ENCODE measurements around the gene PTK7.
A peak's percentile ranks its signal among the peaks of the same experiment; 100 is the strongest.
"Not testable (repeated sequence)": the region's sequence is repeated elsewhere in the genome, so short reads cannot be mapped to it uniquely, and the experiment has no call there.

Gene PTK7

GRCh38 chr6:43054206-43054943 lies 21.7 kb upstream of the PTK7 start:
- DNase-seq (ENCODE audit: low read depth in 2 of 2) = no peak

GRCh38 chr6:43055966-43056365 lies 20.1 kb upstream of the PTK7 start:
- no peak for DNase-seq (ENCODE audit: low read depth in 2 of 2)

GRCh38 chr6:43058531-43058930 lies 17.6 kb upstream of the PTK7 start:
- DNase-seq (ENCODE audit: low read depth in 2 of 2) = no peak

DNA sequence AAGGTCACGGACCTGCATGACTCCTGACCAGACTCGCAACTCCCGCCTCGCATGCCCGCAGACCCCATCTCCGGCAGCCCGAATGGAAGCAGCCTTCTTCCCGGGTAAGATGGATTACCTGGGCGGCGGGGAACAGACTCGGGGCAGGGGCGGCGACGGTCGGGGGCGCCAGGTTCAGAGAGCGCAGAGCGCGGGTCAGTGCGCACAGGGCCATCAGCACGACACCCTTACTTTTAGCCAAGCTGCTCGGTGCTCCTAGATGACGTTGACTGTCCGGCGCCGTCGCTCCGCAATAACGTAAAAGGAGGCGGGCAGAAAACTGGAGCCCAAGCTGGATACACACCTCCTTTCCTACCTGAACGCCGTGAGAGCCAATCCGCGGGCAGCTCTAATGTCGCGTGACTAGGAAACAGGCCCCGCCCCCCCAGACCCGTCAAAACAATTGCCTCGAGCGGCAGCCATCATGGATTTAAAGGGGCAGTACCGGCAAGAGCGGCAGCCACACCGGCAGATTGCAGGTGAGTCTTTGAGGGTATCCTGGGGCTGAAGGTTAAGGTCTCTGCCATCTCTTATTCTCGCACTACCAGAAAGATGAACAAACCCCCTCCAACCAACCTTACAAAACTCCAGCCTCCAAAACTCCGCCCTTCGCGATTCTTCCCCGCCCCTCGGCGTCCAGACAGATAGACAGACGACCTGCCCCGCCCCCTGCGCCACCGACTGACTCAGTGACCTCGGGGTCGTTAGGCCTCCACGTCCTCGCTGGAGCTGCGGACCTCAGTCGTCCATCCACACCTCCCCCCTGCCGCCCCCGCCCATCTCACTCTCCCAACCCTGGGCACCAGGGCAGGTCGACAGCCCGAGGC lies 16.7 kb upstream of the PTK7 start, which contains the start of the genes KLC4 and MRPL2:
KLC4 (plus strand) TSS at position 464 of the 866 bp plus-strand sequence. CDS start 1,705 bp downstream, outside the sequence.
MRPL2 (minus strand) TSS at position 267 of the 866 bp plus-strand sequence; CDS start at position 214, 53 bp downstream.
- peak; percentile 92 to 93 for DNase-seq (ENCODE audit: low read depth in 2 of 2)

- DNase-seq (ENCODE audit: low read depth in 2 of 2) = no peak
Observed at GRCh38 chr6:43060034-43060754, 15.9 kb upstream of the PTK7 start.

GRCh38 chr6:43060755-43061633 lies 15.1 kb upstream of the PTK7 start:
- no peak for DNase-seq (ENCODE audit: low read depth in 2 of 2)

DNA sequence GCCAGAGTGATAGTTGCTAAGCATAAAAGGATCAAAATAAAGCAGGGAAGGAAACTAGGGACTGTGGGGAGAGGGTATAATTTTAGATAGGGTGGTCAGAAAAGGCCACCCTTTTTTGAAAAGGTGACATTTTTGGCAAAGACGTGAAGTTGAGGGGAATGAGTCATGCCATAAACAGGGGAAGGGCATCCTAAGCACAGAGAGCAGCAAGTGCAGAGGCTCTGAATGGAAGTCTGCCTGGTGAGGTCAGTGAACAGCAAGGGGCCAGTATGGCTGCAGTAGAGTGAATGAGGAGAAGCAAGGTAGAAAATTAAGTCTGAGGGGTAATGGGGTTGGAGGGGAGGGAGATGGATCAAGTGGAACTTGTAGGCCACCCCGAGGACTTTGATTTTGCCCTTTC lies 14.3 kb upstream of the PTK7 start:
- DNase-seq (ENCODE audit: low read depth in 2 of 2) = no peak

DNA sequence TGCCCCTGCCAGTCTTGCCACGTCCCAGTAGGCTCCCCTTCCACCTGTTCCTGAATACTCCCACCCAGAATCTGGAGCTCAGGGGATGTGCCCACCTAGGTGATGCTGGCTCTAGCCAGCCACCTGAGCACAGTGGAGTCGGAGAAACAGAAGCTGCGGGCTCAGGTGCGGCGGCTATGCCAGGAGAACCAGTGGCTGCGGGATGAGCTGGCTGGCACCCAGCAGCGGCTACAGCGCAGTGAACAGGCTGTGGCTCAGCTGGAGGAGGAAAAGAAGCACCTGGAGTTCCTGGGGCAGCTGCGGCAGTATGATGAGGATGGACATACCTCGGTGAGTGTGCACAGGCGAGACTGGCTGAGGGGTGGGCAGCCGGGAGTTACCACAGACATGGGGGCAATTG lies 13.3 kb upstream of the PTK7 start:
- DNase-seq (ENCODE audit: low read depth in 2 of 2) = no peak

DNA sequence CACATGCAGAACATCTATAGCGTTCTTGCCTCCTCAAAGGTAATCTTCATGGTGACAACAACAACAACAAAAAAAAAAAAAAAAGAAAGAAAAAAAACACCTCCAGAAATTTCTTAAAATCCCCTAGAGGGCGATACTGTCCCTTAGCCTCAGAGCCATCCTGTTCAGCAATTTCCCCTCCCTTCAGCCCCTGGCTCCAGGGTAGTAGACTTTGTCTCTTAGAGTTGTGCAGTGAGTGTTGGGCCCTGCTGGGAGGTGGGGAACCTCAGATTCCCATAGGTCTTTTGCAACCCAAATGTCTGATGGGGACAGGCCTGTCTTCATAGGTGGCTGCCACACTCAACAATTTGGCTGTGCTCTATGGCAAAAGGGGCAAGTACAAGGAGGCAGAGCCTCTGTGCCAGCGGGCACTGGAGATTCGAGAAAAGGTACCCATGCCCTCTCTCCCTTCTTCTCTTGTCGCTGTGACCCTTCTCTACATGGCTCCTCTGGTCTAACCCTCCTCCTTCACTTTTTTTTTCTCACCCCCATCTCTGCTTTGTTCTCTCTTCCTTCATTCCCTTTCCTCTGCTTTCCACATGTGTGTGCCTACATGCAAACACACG lies 6.0 kb upstream of the PTK7 start:
- no peak for DNase-seq (ENCODE audit: low read depth in 2 of 2)

GRCh38 chr6:43074847-43075669 lies 1.1 kb upstream of the PTK7 start:
- no peak for DNase-seq (ENCODE audit: low read depth in 2 of 2)

GRCh38 chr6:43076464-43077332 lies 584 bp downstream of the PTK7 start:
- DNase-seq (ENCODE audit: low read depth in 2 of 2) = no peak

GRCh38 chr6:43077333-43077809 lies 1.3 kb downstream of the PTK7 start:
- DNase-seq (ENCODE audit: low read depth in 2 of 2) = no peak

GRCh38 chr6:43077981-43078511 lies 1.9 kb downstream of the PTK7 start:
- no peak for DNase-seq (ENCODE audit: low read depth in 2 of 2)

DNA sequence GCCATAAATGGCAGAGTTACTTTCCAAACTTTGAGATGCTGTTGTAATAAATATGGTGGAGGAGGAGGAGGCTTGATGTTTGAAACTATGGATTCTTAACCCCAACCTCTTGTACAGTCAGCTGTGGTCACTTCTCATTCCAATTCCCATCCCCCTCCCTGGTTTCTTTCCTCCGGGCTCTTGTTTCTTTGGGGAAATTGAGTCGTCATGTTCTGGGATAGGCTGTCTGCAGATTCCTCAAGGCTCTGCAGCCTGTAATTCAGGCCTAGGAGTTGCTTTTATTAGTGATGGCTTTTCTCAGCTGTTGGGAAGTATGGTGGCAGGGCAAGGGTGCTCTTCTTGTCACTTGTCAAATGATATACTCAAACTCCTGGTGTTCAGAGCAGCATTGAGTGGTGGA lies 2.6 kb downstream of the PTK7 start:
- no peak for DNase-seq (ENCODE audit: low read depth in 2 of 2)

DNA sequence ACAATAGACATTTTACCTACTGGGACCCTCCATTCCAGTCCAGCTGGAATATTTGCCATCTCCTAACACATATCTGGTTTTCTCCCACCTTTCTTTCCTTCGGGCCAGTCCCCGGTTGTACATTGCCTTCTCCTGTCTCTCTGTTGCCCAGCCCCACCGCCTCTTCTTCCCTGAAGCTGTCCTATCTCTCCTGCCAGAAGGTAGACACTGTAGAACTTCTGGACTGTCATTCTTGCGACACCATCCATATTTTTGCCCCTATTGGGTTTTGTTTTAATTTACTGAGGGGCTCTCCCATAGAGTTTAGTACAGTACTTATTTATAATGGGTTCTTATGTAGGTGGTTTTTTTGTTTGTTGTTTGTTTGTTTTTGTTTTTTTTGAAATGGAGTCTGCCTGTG lies 4.9 kb downstream of the PTK7 start:
- no peak for DNase-seq (ENCODE audit: low read depth in 2 of 2)

DNA sequence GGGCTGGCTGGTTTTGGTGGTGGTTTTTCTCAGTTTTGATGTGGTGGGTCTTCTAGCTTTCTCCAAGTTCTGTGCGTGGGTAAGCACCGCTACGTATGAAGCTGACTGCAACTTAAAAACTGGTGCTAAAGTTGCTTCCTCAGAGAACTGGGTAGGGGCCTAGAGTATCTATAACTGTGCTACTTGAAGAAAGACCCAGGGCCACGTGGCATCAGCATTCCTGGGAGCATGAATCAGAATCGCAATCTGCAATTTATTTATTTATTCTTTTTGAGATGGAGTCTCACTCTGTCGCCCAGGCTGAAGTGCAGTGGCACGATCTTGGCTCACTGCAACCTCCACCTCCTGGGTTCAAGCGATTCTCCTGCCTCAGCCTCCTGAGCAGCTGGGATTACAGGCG lies 5.8 kb downstream of the PTK7 start:
- DNase-seq (ENCODE audit: low read depth in 2 of 2) = not testable (repeated sequence)

GRCh38 chr6:43082806-43083655 lies 6.9 kb downstream of the PTK7 start:
- DNase-seq (ENCODE audit: low read depth in 2 of 2) = no peak
